Lower lobe of right lung (tissue), 2 donors: ENCODE results near the gene SCAPER. TPM values are rescaled to one million over a fixed set of nuclear protein-coding genes. Genes with fewer than 3 reads are reported as not detected.

Source experiments
- ATAC-seq, 2 donors: fragments of 200-7000 bp; cut with Tn5 transposase; one replicate each; pipeline ENCODE4 v1.9.1; 2020 to 2022; ENCODE audit warnings: mild to moderate bottlenecking in 2 of 2, moderate library complexity in 2 of 2
- DNase-seq: peaks from one replicate; pipeline ENCODE4 v3.0.0-alpha.2; 2020
- H3K27ac ChIP-seq: fragments of 200-600 bp; one replicate; pipeline ENCODE4 v1.8.0; 2022
- H3K27me3 ChIP-seq: fragments of 200-600 bp; one replicate; pipeline ENCODE4 v1.8.0; 2022; ENCODE audit warnings: low read depth
- H3K36me3 ChIP-seq: fragments of 200-600 bp; one replicate; pipeline ENCODE4 v1.8.0; 2022; ENCODE audit warnings: mild to moderate bottlenecking
- H3K4me1 ChIP-seq: fragments of 200-600 bp; one replicate; pipeline ENCODE4 v1.8.0; 2022
- H3K4me3 ChIP-seq: fragments of 200-600 bp; one replicate; pipeline ENCODE4 v1.8.0; 2022; ENCODE audit warnings: mild to moderate bottlenecking
- H3K9me3 ChIP-seq: fragments of 200-600 bp; one replicate; pipeline ENCODE4 v1.8.0; 2022
- intact Hi-C: fragments of 100-400 bp; cut with DNase I; formaldehyde crosslinking; loops from one replicate; pipeline ENCODE4 v1.11.0; 2022
- total RNA-seq: library from RNA; stranded (reverse); fragmentation: NEBNext Ultra II Directional; extraction: Animal tissue kit (Norgen Biotek cat#: 25700); gene quantifications from one replicate; pipeline ENCODE4 v1.2.1, GENCODE V29; 2021
- TF ChIP-seq, protein P1 (sequence below): fragments of 200-600 bp; IDR thresholded peaks from one replicate; pipeline ENCODE4 v1.8.0; 2022; ENCODE audit warnings: antibody characterized with exemption, mild to moderate bottlenecking
- donor health status: DM: no; HTN: yes; CAD: no; lungs with severe emphysema.

SCAPER gene
- total RNA-seq, 1 donor from 2014 or later: 34.2 TPM

DNA sequence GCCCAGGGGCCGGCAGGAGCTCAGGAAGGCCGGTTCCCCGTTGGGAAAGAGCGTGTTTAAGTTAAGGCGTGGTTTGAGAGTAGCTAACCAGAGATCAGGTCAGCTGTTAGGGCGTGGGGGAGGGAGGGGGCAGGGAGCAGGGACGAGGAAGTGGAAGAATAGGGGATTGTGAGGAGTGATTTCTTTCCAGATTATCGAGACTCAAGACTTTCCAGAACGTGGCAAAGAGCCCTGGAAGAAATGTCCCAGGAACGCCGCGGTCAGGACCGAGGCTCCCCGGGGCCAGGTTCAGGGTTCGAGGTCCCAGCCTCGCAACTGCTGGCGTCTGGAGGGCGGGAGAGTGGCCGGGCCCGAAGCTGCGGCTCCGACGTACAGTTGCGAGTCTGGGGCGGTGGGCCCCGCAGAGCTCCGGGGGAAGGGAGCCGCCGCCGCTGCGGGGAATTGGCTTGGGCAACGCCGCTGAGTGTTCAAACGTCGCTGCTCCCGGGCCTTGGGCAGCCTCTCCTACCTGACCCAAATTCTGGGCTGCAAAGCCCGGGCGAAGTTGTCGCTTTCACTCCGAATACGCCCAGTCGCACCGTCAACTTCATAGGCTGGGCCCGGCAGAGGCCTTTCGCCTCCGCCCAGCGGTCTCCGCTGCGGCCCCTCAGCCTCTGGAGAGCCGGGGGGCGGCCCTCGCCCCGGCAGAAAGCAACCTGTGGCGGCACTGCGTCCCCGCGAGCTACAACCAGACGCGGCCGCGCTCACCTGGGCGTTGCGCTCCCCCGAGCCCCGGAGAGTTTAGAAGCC is 559.1 kb downstream of the SCAPER start:
- H3K9me3 ChIP-seq: no peaks in the 10 kb centered on the region
- DNase-seq (peak; percentile 63), ATAC-seq (peak; percentile 52 to 60)
- H3K4me3 ChIP-seq: peak overlapping the region; percentile 49
- peaks cover 48% of the 10 kb centered on the region for H3K4me1 ChIP-seq
- H3K27ac ChIP-seq: no peak overlapping the region
- intact Hi-C loops: no loop called here
- no peaks in the 10 kb centered on the region for H3K36me3 ChIP-seq
- TF ChIP-seq, protein P1, sequence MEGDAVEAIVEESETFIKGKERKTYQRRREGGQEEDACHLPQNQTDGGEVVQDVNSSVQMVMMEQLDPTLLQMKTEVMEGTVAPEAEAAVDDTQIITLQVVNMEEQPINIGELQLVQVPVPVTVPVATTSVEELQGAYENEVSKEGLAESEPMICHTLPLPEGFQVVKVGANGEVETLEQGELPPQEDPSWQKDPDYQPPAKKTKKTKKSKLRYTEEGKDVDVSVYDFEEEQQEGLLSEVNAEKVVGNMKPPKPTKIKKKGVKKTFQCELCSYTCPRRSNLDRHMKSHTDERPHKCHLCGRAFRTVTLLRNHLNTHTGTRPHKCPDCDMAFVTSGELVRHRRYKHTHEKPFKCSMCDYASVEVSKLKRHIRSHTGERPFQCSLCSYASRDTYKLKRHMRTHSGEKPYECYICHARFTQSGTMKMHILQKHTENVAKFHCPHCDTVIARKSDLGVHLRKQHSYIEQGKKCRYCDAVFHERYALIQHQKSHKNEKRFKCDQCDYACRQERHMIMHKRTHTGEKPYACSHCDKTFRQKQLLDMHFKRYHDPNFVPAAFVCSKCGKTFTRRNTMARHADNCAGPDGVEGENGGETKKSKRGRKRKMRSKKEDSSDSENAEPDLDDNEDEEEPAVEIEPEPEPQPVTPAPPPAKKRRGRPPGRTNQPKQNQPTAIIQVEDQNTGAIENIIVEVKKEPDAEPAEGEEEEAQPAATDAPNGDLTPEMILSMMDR: no peak
- H3K27me3 ChIP-seq: peaks cover 81% of the 10 kb centered on the region

DNA sequence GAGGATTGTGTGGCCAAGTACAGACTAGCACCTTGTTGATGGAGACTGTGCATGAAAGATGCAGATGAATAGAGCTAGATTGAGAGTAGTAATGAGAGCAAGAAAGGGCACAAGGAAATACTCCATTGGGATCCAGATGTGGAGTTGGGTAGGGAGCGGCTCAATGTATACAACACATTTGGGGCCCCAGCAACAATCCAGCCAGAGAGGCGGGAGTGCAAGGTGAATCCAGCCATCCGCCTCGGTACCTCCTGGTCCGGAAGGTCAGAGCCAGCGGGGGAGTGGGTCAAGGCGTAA is 559.6 kb downstream of the SCAPER start:
- H3K27ac ChIP-seq: no peak overlapping the region
- peak overlapping the region; percentile 49 for H3K4me3 ChIP-seq
- no peak for DNase-seq
- TF ChIP-seq, protein P1: no peak
- H3K4me1 ChIP-seq: peaks cover 53% of the 10 kb centered on the region
- ATAC-seq: no peak
- no peaks in the 10 kb centered on the region for H3K36me3 ChIP-seq
- H3K27me3 ChIP-seq: peaks cover 86% of the 10 kb centered on the region
- H3K9me3 ChIP-seq: no peaks in the 10 kb centered on the region
- intact Hi-C loops: no loop called here

DNA sequence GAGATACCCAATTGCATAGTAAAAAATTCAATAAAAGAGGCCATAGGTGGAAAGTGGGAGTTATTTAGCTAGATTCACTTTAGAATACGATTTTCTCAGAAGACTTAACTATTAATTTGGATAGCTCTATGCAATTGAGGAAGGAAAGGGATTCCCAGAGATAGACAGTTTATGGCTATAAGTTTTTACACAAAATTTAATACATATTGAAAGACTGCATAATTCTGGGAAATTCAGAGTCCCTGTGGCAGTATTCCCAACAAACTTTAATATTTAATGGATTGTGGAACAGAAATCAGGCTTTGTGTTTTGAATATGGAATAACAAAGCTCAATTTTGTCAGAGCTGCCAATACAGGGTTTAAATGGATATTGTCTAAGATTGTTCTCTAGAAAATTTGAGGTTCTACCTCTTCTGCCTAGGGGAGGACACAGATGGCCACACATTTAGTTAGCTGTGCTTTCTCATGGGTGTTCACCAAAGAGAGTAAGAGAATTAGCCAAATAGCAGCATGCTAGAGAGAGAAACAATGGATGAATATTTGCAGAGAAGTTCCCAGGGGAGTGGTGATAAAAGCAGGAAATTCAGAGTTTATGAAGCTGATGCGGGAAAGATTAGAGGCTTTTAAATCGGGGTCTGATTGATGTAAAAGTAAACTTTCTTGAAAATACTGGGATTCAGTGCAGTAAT is 560.1 kb downstream of the SCAPER start:
- no peak for ATAC-seq
- Histone ChIP-seq H3K4me1 (peaks cover 58% of the 10 kb centered on the region), H3K36me3 (no peaks in the 10 kb centered on the region), H3K9me3 (no peaks in the 10 kb centered on the region), H3K27me3 (peaks cover 91% of the 10 kb centered on the region), H3K27ac (no peak overlapping the region), H3K4me3 (no peak overlapping the region)
- intact Hi-C loops: no loop called here
- DNase-seq: no peak
- TF ChIP-seq, protein P1: no peak

DNA sequence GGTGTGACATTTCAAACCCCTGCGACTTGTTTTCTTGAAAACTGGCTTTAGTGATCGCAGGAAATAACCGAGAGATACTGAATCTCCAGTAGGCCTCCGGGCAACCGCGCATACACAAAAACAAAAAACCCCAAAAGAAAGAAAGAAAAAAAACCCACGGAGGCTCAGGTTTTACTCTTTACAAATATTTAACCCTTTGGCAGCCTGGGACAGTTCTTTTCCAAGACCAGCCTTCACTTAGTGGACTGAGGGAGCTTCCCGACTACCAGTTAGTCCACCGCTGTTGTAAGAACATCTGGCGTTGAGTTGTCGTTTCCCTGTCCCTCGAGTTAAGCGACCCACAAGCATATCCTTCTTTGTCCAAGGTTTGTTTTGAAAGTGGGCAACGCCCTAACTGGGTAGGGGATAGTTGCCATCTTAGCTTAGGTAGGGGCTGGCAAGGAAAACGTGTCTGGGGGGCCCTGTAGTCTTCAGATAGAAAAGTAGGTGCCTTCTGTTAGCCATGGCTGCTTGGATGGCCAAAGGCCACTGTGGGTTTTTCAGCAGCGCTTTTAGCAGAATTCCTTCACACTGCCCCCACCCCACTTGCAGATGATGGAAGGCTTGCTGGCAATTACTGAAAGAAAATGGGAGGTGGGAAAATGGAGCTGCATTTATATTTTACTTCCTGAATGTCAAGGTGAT is 561.7 kb downstream of the SCAPER start:
- intact Hi-C loops: no loop called here
- TF ChIP-seq, protein P1: no peak
- Histone ChIP-seq H3K9me3 (no peaks in the 10 kb centered on the region), H3K27ac (no peak overlapping the region), H3K36me3 (no peaks in the 10 kb centered on the region), H3K4me3 (no peak overlapping the region), H3K27me3 (peaks cover 100% of the 10 kb centered on the region), H3K4me1 (peaks cover 66% of the 10 kb centered on the region)
- DNase-seq (no peak), ATAC-seq (no peak)

DNA sequence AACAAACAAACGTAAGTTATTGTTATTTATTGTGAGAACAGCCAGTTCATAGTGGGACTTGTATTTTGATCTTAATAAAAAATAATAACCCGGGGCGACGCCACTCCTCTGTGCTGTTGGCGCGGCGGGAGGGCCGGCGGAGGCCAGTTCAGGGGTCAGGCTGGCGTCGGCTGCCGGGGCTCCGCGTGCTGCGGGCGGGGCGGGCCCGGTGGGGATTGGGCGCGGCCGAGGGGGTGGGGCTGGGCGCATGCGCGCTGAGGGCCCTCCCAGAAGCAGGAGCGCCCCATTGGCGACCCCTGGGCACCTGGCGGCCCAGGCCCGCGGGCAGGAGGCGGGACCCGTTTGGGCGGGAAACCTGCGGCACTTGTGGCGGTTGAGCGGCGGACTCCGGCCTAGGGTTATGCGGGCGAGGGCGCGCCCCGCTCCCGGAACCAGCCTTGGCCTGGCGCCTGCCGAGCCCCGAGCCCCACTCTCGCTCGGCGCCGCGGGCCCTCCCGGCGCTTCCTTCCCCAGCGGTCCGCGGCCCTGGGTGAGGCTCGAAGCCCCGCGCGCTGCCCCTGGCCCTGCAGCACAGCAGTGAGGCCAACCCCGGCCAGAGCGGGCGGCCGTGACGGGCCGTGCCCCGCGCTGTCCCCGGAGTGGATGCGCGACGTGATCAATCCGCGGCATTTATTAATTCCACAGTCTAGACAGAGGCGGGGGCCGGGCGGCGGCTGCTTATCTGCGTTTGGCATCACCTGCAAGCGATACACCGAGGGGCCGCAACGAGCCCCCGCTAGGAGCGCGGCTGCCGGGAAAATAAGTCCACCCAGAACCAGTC is 562.5 kb downstream of the SCAPER start:
- DNase-seq (no peak), ATAC-seq (no peak)
- Histone ChIP-seq H3K9me3 (no peaks in the 10 kb centered on the region), H3K4me3 (peak overlapping the region; percentile 23), H3K36me3 (no peaks in the 10 kb centered on the region), H3K4me1 (peaks cover 73% of the 10 kb centered on the region), H3K27ac (no peak overlapping the region), H3K27me3 (peaks cover 100% of the 10 kb centered on the region)
- intact Hi-C loops: no loop called here
- TF ChIP-seq, protein P1: no peak
